ENCODE data around the gene TLCD5.

Gene TLCD5

DNA sequence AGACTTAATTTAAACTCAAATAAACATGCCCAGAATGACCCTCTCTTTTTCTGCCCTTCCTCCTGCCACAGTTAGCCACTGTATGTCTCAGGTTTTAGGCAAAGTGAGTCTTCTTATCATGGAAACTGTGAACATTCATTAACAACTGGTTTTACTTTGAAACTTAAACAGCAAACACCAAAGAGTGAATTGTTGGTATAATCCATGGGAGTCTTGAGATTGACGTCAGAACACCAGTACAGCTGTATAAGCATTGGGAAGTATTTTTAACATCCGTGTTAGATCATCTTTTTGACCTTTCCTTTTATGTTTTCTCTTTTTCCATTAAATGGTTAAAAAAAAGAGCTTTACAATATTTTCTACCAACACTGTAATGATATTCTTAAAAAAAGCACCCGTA, 50.0 kb downstream of the TLCD5 start:
- in situ Hi-C loops (cut with MboI; ENCODE audit: low sequenced_read_pairs): no loop called here

- in situ Hi-C loops (cut with MboI; ENCODE audit: low sequenced_read_pairs): no loop called here
These were observed 51.6 kb downstream of the TLCD5 start for GRCh38 chr11:120376547-120377182.

DNA sequence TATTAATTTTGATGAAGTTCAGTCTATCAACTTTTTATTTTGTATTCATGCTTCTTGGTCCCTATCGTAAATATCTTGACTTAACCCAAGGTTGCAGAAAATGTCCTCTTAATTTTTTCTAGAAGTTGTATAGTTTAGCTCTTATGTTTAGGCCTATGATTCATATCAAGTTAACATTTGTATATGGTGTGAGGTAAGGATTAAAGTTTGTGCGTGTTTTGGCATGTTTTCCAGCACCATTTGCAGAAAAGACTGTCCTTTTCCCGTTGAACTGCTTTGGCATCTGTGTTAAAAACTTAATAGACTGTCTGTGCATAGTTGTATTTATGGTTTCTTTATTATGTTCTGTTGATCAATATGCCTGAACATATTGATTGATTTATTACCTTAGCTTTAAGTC, 53.4 kb downstream of the TLCD5 start:
- in situ Hi-C loops (cut with MboI; ENCODE audit: low sequenced_read_pairs): no loop called here

- in situ Hi-C loops (cut with MboI; ENCODE audit: low sequenced_read_pairs): no loop called here
These were observed 56.3 kb downstream of the TLCD5 start for GRCh38 chr11:120381401-120381800.
